Measurements from ENCODE around the gene AGA.

AGA gene

DNA sequence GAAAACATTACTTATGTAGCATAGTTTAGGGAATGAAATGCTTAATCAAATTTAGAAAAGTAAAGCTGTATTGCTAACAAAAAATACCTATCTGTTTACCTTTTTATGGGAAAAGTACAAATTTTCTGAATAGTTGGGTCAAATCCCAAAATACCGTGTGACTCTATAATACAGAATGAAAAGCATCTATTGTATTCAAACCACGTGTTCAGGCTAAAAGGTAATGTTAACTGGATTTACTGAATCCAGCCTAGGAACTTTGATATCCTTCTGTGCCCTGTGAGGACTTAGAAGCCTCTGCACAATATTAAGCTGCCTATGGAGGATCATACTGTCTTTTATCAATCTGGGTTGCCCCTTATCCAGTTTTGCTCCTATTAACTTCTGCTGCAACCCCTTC, 36.3 kb upstream of the AGA start:
- Histone ChIP-seq H3K9me3 (ENCODE audit: control insufficient read depth, insufficient read depth, low read depth, low read length) (no peaks in the 10 kb centered on the region), H3K27ac (ENCODE audit: extremely low read depth, low read depth, low read length) (no peak overlapping the region), H3K4me3 (ENCODE audit: low read depth, low read length) (no peak overlapping the region), H3K4me1 (ENCODE audit: control insufficient read depth, insufficient read depth, low read length) (no peaks in the 10 kb centered on the region; the same call in 1 of the 2 replicates), H3K36me3 (ENCODE audit: control insufficient read depth in 2 of 2, insufficient read depth in 1 of 2, low read length in 2 of 2) (no peaks in the 10 kb centered on the region)
- ChIA-PET POLR2A (no interaction called here), CTCF (no interaction called here)
- TF ChIP-seq ZNF366 (tag by site-specific recombination; conservative IDR thresholded peaks at IDR 0.05) (no peak), SCRT1 (tag by site-specific recombination; IDR thresholded peaks at IDR 0.05; ENCODE audit: borderline replicate concordance) (no peak), KLF1 (tag by site-specific recombination; IDR thresholded peaks at IDR 0.05) (no peak), SETDB1 (IDR thresholded peaks at IDR 0.05; ENCODE audit: insufficient read length, low read length) (no peak), ZNF624 (tag by site-specific recombination; IDR thresholded peaks at IDR 0.05) (no peak), HOXC10 (CRISPR knock-in tag; IDR thresholded peaks at IDR 0.05) (no peak), ZNF132 (tag by site-specific recombination; IDR thresholded peaks at IDR 0.05; ENCODE audit: borderline replicate concordance) (no peak)
- TF ChIP-seq, protein P1, sequence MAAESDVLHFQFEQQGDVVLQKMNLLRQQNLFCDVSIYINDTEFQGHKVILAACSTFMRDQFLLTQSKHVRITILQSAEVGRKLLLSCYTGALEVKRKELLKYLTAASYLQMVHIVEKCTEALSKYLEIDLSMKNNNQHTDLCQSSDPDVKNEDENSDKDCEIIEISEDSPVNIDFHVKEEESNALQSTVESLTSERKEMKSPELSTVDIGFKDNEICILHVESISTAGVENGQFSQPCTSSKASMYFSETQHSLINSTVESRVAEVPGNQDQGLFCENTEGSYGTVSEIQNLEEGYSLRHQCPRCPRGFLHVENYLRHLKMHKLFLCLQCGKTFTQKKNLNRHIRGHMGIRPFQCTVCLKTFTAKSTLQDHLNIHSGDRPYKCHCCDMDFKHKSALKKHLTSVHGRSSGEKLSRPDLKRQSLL (tag by site-specific recombination; IDR thresholded peaks at IDR 0.05), result no peak
- TF ChIP-seq, protein P2, sequence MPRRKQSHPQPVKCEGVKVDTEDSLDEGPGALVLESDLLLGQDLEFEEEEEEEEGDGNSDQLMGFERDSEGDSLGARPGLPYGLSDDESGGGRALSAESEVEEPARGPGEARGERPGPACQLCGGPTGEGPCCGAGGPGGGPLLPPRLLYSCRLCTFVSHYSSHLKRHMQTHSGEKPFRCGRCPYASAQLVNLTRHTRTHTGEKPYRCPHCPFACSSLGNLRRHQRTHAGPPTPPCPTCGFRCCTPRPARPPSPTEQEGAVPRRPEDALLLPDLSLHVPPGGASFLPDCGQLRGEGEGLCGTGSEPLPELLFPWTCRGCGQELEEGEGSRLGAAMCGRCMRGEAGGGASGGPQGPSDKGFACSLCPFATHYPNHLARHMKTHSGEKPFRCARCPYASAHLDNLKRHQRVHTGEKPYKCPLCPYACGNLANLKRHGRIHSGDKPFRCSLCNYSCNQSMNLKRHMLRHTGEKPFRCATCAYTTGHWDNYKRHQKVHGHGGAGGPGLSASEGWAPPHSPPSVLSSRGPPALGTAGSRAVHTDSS (tag by site-specific recombination; IDR thresholded peaks at IDR 0.05), result no peak
- TF ChIP-seq, protein P3, sequence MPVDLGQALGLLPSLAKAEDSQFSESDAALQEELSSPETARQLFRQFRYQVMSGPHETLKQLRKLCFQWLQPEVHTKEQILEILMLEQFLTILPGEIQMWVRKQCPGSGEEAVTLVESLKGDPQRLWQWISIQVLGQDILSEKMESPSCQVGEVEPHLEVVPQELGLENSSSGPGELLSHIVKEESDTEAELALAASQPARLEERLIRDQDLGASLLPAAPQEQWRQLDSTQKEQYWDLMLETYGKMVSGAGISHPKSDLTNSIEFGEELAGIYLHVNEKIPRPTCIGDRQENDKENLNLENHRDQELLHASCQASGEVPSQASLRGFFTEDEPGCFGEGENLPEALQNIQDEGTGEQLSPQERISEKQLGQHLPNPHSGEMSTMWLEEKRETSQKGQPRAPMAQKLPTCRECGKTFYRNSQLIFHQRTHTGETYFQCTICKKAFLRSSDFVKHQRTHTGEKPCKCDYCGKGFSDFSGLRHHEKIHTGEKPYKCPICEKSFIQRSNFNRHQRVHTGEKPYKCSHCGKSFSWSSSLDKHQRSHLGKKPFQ (tag by site-specific recombination; IDR thresholded peaks at IDR 0.05), result no peak

DNA sequence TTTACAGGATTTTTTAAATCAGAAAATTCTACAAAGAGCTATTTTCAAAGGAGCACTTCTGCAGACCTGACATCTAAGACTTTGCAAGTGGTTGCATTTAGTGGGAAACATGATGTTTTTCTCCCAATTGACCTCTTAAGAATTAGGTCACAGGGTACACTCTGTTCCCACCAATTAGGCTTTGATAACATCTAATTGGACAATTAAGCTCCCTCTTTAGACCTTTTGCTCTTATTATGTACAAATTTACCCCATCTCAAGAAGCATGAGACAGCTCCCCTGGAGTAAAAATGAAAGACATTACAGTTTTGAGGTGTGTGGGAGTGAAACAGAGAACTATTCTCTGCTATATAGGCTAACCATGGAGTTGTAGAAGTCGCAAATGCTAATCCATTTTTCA, 31.8 kb upstream of the AGA start:
- POLR2A ChIA-PET, result no interaction called here
- TF ChIP-seq ZIC2 (tag by site-specific recombination; IDR thresholded peaks at IDR 0.05) (no peak), ZNF792 (tag by site-specific recombination; IDR thresholded peaks at IDR 0.05) (no peak), KLF9 (tag by site-specific recombination; IDR thresholded peaks at IDR 0.05; ENCODE audit: low read depth) (no peak), ZNF629 (tag by site-specific recombination; IDR thresholded peaks at IDR 0.05) (no peak), ZNF311 (tag by site-specific recombination; IDR thresholded peaks at IDR 0.05; ENCODE audit: borderline replicate concordance) (no peak), ZBTB17 (tag by site-specific recombination; IDR thresholded peaks at IDR 0.05) (no peak), MEIS1 (CRISPR knock-in tag; IDR thresholded peaks at IDR 0.05; ENCODE audit: borderline replicate concordance) (no peak), ZNF571 (tag by site-specific recombination; IDR thresholded peaks at IDR 0.05) (no peak), ZNF776 (tag by site-specific recombination; IDR thresholded peaks at IDR 0.05; ENCODE audit: borderline replicate concordance) (no peak), ZFP69B (tag by site-specific recombination; IDR thresholded peaks at IDR 0.05) (no peak)
- TF ChIP-seq, protein P4, sequence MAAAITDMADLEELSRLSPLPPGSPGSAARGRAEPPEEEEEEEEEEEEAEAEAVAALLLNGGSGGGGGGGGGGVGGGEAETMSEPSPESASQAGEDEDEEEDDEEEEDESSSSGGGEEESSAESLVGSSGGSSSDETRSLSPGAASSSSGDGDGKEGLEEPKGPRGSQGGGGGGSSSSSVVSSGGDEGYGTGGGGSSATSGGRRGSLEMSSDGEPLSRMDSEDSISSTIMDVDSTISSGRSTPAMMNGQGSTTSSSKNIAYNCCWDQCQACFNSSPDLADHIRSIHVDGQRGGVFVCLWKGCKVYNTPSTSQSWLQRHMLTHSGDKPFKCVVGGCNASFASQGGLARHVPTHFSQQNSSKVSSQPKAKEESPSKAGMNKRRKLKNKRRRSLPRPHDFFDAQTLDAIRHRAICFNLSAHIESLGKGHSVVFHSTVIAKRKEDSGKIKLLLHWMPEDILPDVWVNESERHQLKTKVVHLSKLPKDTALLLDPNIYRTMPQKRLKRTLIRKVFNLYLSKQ (tag by site-specific recombination; IDR thresholded peaks at IDR 0.05; ENCODE audit: borderline replicate concordance), result no peak
- TF ChIP-seq, protein P5, sequence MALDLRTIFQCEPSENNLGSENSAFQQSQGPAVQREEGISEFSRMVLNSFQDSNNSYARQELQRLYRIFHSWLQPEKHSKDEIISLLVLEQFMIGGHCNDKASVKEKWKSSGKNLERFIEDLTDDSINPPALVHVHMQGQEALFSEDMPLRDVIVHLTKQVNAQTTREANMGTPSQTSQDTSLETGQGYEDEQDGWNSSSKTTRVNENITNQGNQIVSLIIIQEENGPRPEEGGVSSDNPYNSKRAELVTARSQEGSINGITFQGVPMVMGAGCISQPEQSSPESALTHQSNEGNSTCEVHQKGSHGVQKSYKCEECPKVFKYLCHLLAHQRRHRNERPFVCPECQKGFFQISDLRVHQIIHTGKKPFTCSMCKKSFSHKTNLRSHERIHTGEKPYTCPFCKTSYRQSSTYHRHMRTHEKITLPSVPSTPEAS (tag by site-specific recombination; IDR thresholded peaks at IDR 0.05), result no peak
- TF ChIP-seq, protein P6, sequence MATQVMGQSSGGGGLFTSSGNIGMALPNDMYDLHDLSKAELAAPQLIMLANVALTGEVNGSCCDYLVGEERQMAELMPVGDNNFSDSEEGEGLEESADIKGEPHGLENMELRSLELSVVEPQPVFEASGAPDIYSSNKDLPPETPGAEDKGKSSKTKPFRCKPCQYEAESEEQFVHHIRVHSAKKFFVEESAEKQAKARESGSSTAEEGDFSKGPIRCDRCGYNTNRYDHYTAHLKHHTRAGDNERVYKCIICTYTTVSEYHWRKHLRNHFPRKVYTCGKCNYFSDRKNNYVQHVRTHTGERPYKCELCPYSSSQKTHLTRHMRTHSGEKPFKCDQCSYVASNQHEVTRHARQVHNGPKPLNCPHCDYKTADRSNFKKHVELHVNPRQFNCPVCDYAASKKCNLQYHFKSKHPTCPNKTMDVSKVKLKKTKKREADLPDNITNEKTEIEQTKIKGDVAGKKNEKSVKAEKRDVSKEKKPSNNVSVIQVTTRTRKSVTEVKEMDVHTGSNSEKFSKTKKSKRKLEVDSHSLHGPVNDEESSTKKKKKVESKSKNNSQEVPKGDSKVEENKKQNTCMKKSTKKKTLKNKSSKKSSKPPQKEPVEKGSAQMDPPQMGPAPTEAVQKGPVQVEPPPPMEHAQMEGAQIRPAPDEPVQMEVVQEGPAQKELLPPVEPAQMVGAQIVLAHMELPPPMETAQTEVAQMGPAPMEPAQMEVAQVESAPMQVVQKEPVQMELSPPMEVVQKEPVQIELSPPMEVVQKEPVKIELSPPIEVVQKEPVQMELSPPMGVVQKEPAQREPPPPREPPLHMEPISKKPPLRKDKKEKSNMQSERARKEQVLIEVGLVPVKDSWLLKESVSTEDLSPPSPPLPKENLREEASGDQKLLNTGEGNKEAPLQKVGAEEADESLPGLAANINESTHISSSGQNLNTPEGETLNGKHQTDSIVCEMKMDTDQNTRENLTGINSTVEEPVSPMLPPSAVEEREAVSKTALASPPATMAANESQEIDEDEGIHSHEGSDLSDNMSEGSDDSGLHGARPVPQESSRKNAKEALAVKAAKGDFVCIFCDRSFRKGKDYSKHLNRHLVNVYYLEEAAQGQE (tag by site-specific recombination; IDR thresholded peaks at IDR 0.05), result no peak
- TF ChIP-seq, protein P7, sequence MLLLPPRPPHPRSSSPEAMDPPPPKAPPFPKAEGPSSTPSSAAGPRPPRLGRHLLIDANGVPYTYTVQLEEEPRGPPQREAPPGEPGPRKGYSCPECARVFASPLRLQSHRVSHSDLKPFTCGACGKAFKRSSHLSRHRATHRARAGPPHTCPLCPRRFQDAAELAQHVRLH (tag by site-specific recombination; IDR thresholded peaks at IDR 0.05), result no peak
- no peaks in the 10 kb centered on the region for H3K4me1 ChIP-seq (ENCODE audit: control insufficient read depth, insufficient read depth, low read length)
- no peaks in the 10 kb centered on the region for H3K9me3 ChIP-seq (ENCODE audit: control insufficient read depth, insufficient read depth, low read depth, low read length)
- no peak overlapping the region for H3K27ac ChIP-seq (ENCODE audit: extremely low read depth, low read depth, low read length)
- H3K36me3 ChIP-seq (ENCODE audit: control insufficient read depth in 2 of 2, insufficient read depth in 1 of 2, low read length in 2 of 2), result no peaks in the 10 kb centered on the region
- CTCF ChIA-PET, result no interaction called here
- H3K4me3 ChIP-seq (ENCODE audit: low read depth, low read length), result no peak overlapping the region

Measured in HEK293 (cell line).